Ishikawa (cell line): ENCODE measurements around the gene PQBP1.

Source experiments
- CEBPB ChIP-seq: IDR thresholded peaks from 2 replicates; pipeline ENCODE4 v1.6.1; 2012
- CREB1 ChIP-seq: IDR thresholded peaks from 2 replicates; pipeline ENCODE4 v1.6.1; 2012; ENCODE audit warnings: low read depth
- EGR1 ChIP-seq: IDR thresholded peaks from 2 replicates; pipeline ENCODE4 v1.6.1; 2012
- EP300 ChIP-seq: IDR thresholded peaks from 2 replicates; pipeline ENCODE4 v1.6.1; 2012; ENCODE audit warnings: borderline replicate concordance
- FOXM1 ChIP-seq: IDR thresholded peaks from 2 replicates; pipeline ENCODE4 v1.6.1; 2012; ENCODE audit warnings: low read depth, borderline replicate concordance
- NFIC ChIP-seq: IDR thresholded peaks from 2 replicates; pipeline ENCODE4 v1.6.1; 2012
- RAD21 ChIP-seq: IDR thresholded peaks from 2 replicates; pipeline ENCODE4 v1.6.1; 2012; ENCODE audit warnings: low read depth
- TAF1 ChIP-seq: IDR thresholded peaks from 2 replicates; pipeline ENCODE4 v1.6.1; 2012; ENCODE audit warnings: low read depth, mild to moderate bottlenecking
- TCF12 ChIP-seq: IDR thresholded peaks from 2 replicates; pipeline ENCODE4 v1.6.1; 2012; ENCODE audit warnings: low read depth
- TEAD4 ChIP-seq: IDR thresholded peaks from 2 replicates; pipeline ENCODE4 v1.6.1; 2012
- YY1 ChIP-seq: IDR thresholded peaks from 2 replicates; pipeline ENCODE4 v1.6.1; 2012; ENCODE audit warnings: low read depth
- ZBTB7A ChIP-seq: IDR thresholded peaks from 2 replicates; pipeline ENCODE4 v1.6.1; 2012; ENCODE audit warnings: low read depth
- TF ChIP-seq, protein P1 (sequence below): IDR thresholded peaks from 2 replicates; pipeline ENCODE4 v1.6.1; 2012
- TF ChIP-seq, protein P2 (sequence below): IDR thresholded peaks from 2 replicates; pipeline ENCODE4 v1.6.1; 2012
- TF ChIP-seq, protein P3 (sequence below): IDR thresholded peaks from 2 replicates; pipeline ENCODE4 v1.6.1; 2012; ENCODE audit warnings: low read depth, mild to moderate bottlenecking

PQBP1 gene

GRCh38 chrX:48904626-48905025 is 6.9 kb downstream of the PQBP1 start:
- TF ChIP-seq TEAD4 = no peak
- no peak for TF ChIP-seq CREB1
- no peak for TF ChIP-seq TCF12
- TF ChIP-seq, protein P1, sequence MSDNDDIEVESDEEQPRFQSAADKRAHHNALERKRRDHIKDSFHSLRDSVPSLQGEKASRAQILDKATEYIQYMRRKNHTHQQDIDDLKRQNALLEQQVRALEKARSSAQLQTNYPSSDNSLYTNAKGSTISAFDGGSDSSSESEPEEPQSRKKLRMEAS = no peak
- TF ChIP-seq EP300 = no peak
- TF ChIP-seq NFIC = no peak
- TF ChIP-seq, protein P2, sequence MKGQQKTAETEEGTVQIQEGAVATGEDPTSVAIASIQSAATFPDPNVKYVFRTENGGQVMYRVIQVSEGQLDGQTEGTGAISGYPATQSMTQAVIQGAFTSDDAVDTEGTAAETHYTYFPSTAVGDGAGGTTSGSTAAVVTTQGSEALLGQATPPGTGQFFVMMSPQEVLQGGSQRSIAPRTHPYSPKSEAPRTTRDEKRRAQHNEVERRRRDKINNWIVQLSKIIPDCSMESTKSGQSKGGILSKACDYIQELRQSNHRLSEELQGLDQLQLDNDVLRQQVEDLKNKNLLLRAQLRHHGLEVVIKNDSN = no peak
- TF ChIP-seq TAF1 = no peak
- no peak for TF ChIP-seq ZBTB7A
- no peak for TF ChIP-seq RAD21
- no peak for TF ChIP-seq YY1
- TF ChIP-seq, protein P3, sequence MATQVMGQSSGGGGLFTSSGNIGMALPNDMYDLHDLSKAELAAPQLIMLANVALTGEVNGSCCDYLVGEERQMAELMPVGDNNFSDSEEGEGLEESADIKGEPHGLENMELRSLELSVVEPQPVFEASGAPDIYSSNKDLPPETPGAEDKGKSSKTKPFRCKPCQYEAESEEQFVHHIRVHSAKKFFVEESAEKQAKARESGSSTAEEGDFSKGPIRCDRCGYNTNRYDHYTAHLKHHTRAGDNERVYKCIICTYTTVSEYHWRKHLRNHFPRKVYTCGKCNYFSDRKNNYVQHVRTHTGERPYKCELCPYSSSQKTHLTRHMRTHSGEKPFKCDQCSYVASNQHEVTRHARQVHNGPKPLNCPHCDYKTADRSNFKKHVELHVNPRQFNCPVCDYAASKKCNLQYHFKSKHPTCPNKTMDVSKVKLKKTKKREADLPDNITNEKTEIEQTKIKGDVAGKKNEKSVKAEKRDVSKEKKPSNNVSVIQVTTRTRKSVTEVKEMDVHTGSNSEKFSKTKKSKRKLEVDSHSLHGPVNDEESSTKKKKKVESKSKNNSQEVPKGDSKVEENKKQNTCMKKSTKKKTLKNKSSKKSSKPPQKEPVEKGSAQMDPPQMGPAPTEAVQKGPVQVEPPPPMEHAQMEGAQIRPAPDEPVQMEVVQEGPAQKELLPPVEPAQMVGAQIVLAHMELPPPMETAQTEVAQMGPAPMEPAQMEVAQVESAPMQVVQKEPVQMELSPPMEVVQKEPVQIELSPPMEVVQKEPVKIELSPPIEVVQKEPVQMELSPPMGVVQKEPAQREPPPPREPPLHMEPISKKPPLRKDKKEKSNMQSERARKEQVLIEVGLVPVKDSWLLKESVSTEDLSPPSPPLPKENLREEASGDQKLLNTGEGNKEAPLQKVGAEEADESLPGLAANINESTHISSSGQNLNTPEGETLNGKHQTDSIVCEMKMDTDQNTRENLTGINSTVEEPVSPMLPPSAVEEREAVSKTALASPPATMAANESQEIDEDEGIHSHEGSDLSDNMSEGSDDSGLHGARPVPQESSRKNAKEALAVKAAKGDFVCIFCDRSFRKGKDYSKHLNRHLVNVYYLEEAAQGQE = no peak
- TF ChIP-seq FOXM1 = no peak
- no peak for TF ChIP-seq CEBPB
- no peak for TF ChIP-seq EGR1

- TF ChIP-seq RAD21 (no peak), YY1 (no peak), CREB1 (no peak), FOXM1 (no peak), TCF12 (no peak), EGR1 (no peak), TEAD4 (no peak), CEBPB (no peak), NFIC (no peak), EP300 (no peak), TAF1 (no peak)
- TF ChIP-seq, protein P3 = no peak
- TF ChIP-seq, protein P2 = no peak
- TF ChIP-seq, protein P1 = no peak
Measured at GRCh38 chrX:48905090-48905790, 7.5 kb downstream of the PQBP1 start.

GRCh38 chrX:48908600-48908999 is 10.9 kb downstream of the PQBP1 start:
- TF ChIP-seq TAF1 = no peak
- no peak for TF ChIP-seq TCF12
- no peak for TF ChIP-seq EP300
- no peak for TF ChIP-seq YY1
- TF ChIP-seq TEAD4 = no peak
- no peak for TF ChIP-seq FOXM1
- no peak for TF ChIP-seq EGR1
- TF ChIP-seq ZBTB7A = no peak
- no peak for TF ChIP-seq CEBPB
- TF ChIP-seq, protein P2 = no peak
- no peak for TF ChIP-seq NFIC

DNA sequence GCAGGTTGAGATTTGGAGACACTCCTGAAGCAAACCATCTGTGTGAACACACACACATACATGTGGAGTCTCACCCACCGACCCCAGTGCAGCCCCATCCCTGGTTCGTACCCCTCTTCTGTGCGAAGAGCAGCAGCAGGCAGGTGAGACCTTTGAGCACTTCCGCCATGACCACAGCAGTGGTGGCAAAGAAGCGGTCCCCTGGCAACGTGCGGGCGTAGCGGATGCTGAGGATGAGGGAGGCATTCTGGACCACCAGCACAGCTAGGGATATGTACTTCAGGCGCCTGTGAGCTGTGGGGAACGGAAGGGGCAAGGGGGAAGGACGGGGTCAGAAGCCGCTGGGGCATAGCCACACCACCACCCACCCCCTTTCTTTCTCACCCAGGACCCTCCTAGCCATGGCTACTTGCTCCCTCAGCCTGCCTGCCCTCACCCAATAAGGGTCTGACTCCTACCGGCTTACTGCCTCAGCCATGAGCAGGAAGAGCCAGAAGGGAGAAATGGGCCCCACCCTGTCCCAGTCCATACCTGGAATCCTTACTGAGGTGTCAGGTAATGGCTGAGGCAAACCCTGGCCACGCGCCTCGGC is 12.1 kb downstream of the PQBP1 start:
- no peak for TF ChIP-seq EP300
- TF ChIP-seq YY1 = no peak
- TF ChIP-seq EGR1 = no peak
- TF ChIP-seq NFIC = no peak
- no peak for TF ChIP-seq FOXM1
- TF ChIP-seq, protein P3 = no peak
- TF ChIP-seq, protein P2 = no peak
- no peak for TF ChIP-seq CREB1
- TF ChIP-seq, protein P1 = no peak
- no peak for TF ChIP-seq TCF12
- TF ChIP-seq ZBTB7A = no peak
